Endothelial cell of umbilical vein (primary cell): ENCODE data around the gene LZTS3. TPM values are rescaled to one million over a fixed set of nuclear protein-coding genes. Genes with fewer than 3 reads are reported as not detected.
"Not testable (repeated sequence)": the region's sequence is repeated elsewhere in the genome, so short reads cannot be mapped to it uniquely, and the experiment has no call there.

Experiments used
- BruUV-seq: library from RNA; stranded (reverse); fragments of 400-500 nt; replicated peaks from 2 replicates; lab custom pipeline; 2021; lab: Mats Ljungman, UMichigan
- CTCF ChIA-PET: fragments of 300-600, 350-600 bp; sonication (Branson Sonifier 250); formaldehyde crosslinking; loops from one replicate; lab custom pipeline; 2021; ENCODE audit warnings: antibody characterized with exemption, inconsistent platforms; lab: Charles Lee
- POLR2A ChIA-PET: fragments of 300-600, 350-600 bp; sonication (Branson Sonifier 250); formaldehyde crosslinking; loops from one replicate; lab custom pipeline; 2021; ENCODE audit warnings: antibody characterized with exemption, inconsistent platforms; lab: Charles Lee
- DNase-seq: peaks from one replicate; pipeline ENCODE4 v3.0.0-alpha.2; 2011; ENCODE audit warnings: low read depth, low spot score
- FAIRE-seq: peaks from 2 replicates; lab custom pipeline; 2011; peaks lifted over from hg19 to GRCh38; lab: Jason Lieb, UNC
- H2AFZ ChIP-seq: 2 replicates; pipeline ENCODE4 v1.6.0; 2012; ENCODE audit warnings: low read depth, low read length, control low read depth, inconsistent platforms
- H3K27ac ChIP-seq: 2 replicates; pipeline ENCODE4 v1.5.1; 2011; ENCODE audit warnings: low read depth, mild to moderate bottlenecking, control low read depth, low read length, moderate library complexity; ENCODE audit not compliant: insufficient read depth
- H3K27me3 ChIP-seq, 2 experiments: 2 replicates each; pipeline versions ENCODE4 v1.6.0 to v1.6.1; 2011; ENCODE audit warnings: low read length in 2 of 2, mixed read lengths in 1 of 2; ENCODE audit not compliant: control insufficient read depth in 2 of 2, insufficient read depth in 2 of 2
- H3K36me3 ChIP-seq, 2 experiments: 2 replicates in 1 of 2; 3 replicates in 1 of 2; pipeline ENCODE4 v1.5.1; 2011; ENCODE audit warnings: low read length in 2 of 2, mild to moderate bottlenecking in 1 of 2, moderate library complexity in 1 of 2; ENCODE audit not compliant: control insufficient read depth in 2 of 2, insufficient read depth in 2 of 2; ENCODE audit errors: extremely low read depth in 1 of 2
- H3K4me1 ChIP-seq: 3 replicates; pipeline ENCODE4 v1.5.1; 2011; ENCODE audit warnings: mild to moderate bottlenecking, low read length; ENCODE audit not compliant: control insufficient read depth, insufficient read depth; ENCODE audit errors: extremely low read depth
- H3K4me2 ChIP-seq: 2 replicates; pipeline ENCODE4 v1.6.1; 2011; ENCODE audit warnings: low read length, control low read depth, mixed read lengths; ENCODE audit not compliant: insufficient read depth
- H3K4me3 ChIP-seq, 3 experiments: fragments of 200-600 bp in 1 of 3; sonication (generic), shearing (Covaris generic) in 1 of 3; replicated peaks in 1 of 3; 2 replicates each; pipeline ENCODE4 v1.5.1; 2011 to 2016; ENCODE audit warnings: control low read depth in 3 of 3, low read length in 3 of 3, mild to moderate bottlenecking in 2 of 3, inconsistent platforms in 1 of 3, low read depth in 1 of 3, moderate library complexity in 1 of 3; ENCODE audit not compliant: insufficient read depth in 1 of 3
- H3K79me2 ChIP-seq: 2 replicates; pipeline ENCODE4 v1.6.0; 2012; ENCODE audit warnings: low read length, inconsistent platforms; ENCODE audit not compliant: control insufficient read depth, insufficient read depth
- H3K9ac ChIP-seq: replicated peaks from 2 replicates; pipeline ENCODE3; 2011; ENCODE audit warnings: low read length, control low read depth; ENCODE audit not compliant: insufficient read depth; ENCODE audit errors: extremely low read depth
- H3K9me1 ChIP-seq: replicated peaks from 3 replicates; pipeline ENCODE4 v1.6.0; 2011; ENCODE audit warnings: mild to moderate bottlenecking, low read length; ENCODE audit not compliant: control insufficient read depth, insufficient read depth; ENCODE audit errors: extremely low read depth
- H3K9me3 ChIP-seq: replicated peaks from 2 replicates; pipeline ENCODE4 v1.5.1; 2012; ENCODE audit warnings: low read length, inconsistent platforms; ENCODE audit not compliant: control insufficient read depth, insufficient read depth
- H4K20me1 ChIP-seq: replicated peaks from 2 replicates; pipeline ENCODE3; 2011; ENCODE audit warnings: mild to moderate bottlenecking, low read length; ENCODE audit not compliant: control insufficient read depth, insufficient read depth; ENCODE audit errors: extremely low read depth
- GATA2 ChIP-seq: IDR thresholded peaks from 2 replicates; pipeline ENCODE4 v1.7.0; 2011; ENCODE audit warnings: low read depth, mild to moderate bottlenecking, moderate library complexity, mixed read lengths, low read length; ENCODE audit not compliant: insufficient read length, insufficient read depth
- POLR2A ChIP-seq: IDR thresholded peaks from 2 replicates; pipeline ENCODE4 v1.6.1; 2012; ENCODE audit warnings: low read depth, mild to moderate bottlenecking, control low read depth, low read length
- dilution Hi-C: fragments of 300-500 bp; cut with MboI; formaldehyde crosslinking; loops from one replicate; pipeline ENCODE4 v1.15.0; 2019; ENCODE audit warnings: low sequenced_read_pairs; ENCODE audit not compliant: extremely low pct_ligation_motif_present
- intact Hi-C: fragments of 100-400 bp; cut with micrococcal nuclease; formaldehyde crosslinking; loops from one replicate; pipeline ENCODE4 v1.10.0; 2022
- polyA plus RNA-seq, 4 experiments: library from polyadenylated mRNA; depleted of rRNA in 3 of 4; stranded (reverse) in 3 of 4; unstranded in 1 of 4; fragments of >200 nt; gene quantifications; 2 replicates each; pipeline versions ENCODE4 v1.2.1 to v1.2.3, GENCODE V29; 2011 to 2012; ENCODE audit warnings: missing spikeins in 1 of 4
- total RNA-seq: library from RNA; stranded (reverse); gene quantifications from 2 replicates; pipeline ENCODE4 v1.2.3, GENCODE V29; 2021

Gene LZTS3
- total and polyA plus RNA-seq, 2 donors (not counting 3 experiments of a cell fraction or from before 2014, with no cell fraction given): 4.5 to 5.7 TPM

GRCh38 chr20:3156811-3157619, 16.3 kb downstream of the LZTS3 start:
- H3K36me3 ChIP-seq: peaks cover 0 to 4% of the 10 kb centered on the region in 2 experiments
- no peak for TF ChIP-seq POLR2A
- TF ChIP-seq GATA2: no peak
- H3K9me1 ChIP-seq: no peaks in the 10 kb centered on the region
- H3K9me3 ChIP-seq: no peaks in the 10 kb centered on the region
- intact Hi-C loops (no loop called here), dilution Hi-C loops (no loop called here)
- POLR2A ChIA-PET: no interaction called here
- H4K20me1 ChIP-seq: no peaks in the 10 kb centered on the region
- H3K4me1 ChIP-seq: peaks cover 14% of the 10 kb centered on the region
- no peaks in the 10 kb centered on the region for H3K27me3 ChIP-seq
- FAIRE-seq: peak; percentile 12
- BruUV-seq: no TSS peak
- peaks cover 67% of the 10 kb centered on the region for H3K79me2 ChIP-seq
- no peak overlapping the region for H3K9ac ChIP-seq
- no peak overlapping the region for H3K4me2 ChIP-seq
- H3K4me3 ChIP-seq: no peak overlapping the region
- CTCF ChIA-PET: interaction anchor here (1.0 to 1.1 kb wide), 2 partner anchors 9 to 103 kb away, joined by 3 to 4 read pairs; no protein-coding TSS in a partner anchor
- DNase-seq: no peak
- H2AFZ ChIP-seq: no peak overlapping the region
- H3K27ac ChIP-seq: no peak overlapping the region

GRCh38 chr20:3152057-3152644, 21.2 kb downstream of the LZTS3 start:
- H3K27me3 ChIP-seq, intact Hi-C loops, H3K9ac ChIP-seq, BruUV-seq, H3K4me3 ChIP-seq, H2AFZ ChIP-seq, DNase-seq, H3K27ac ChIP-seq, H3K4me2 ChIP-seq, H3K9me1 ChIP-seq, FAIRE-seq, dilution Hi-C loops, H3K4me1 ChIP-seq, H4K20me1 ChIP-seq, H3K9me3 ChIP-seq: not testable (repeated sequence)
- peaks cover 6 to 12% of the 10 kb centered on the region in 2 experiments for H3K36me3 ChIP-seq
- CTCF ChIA-PET: interaction anchor here (0.6 to 1.1 kb wide), 2 partner anchors 23 to 405 kb away, joined by 3 read pairs; no protein-coding TSS in a partner anchor
- POLR2A ChIA-PET: interaction anchor here (0.7 kb wide), 1 partner anchor 282 kb away, joined by 4 read pairs; no protein-coding TSS in a partner anchor
- H3K79me2 ChIP-seq: peaks cover 79% of the 10 kb centered on the region
